HepG2 (cell line): Measurements from ENCODE around the gene PPHLN1. TPM values are rescaled to one million over a fixed set of nuclear protein-coding genes. Genes with fewer than 3 reads are reported as not detected.

Experiments used
- ATAC-seq: fragments of 200-7000 bp; cut with Tn5 transposase; 3 replicates; pipeline ENCODE4 v1.9.1; 2020; ENCODE audit warnings: mild to moderate bottlenecking, moderate library complexity
- Bru-seq: library from RNA; stranded (reverse); fragments of 400-500 nt; gene quantifications from one replicate; lab custom pipeline; 2021; lab: Mats Ljungman, UMichigan
- BruChase-seq, 2 experiments: library from RNA; stranded (reverse); fragments of 400-500 nt; gene quantifications; one replicate each; lab custom pipeline; 2021; lab: Mats Ljungman, UMichigan
- BruUV-seq: library from RNA; stranded (reverse); fragments of 400-500 nt; replicated peaks from 2 replicates; lab custom pipeline; 2021; lab: Mats Ljungman, UMichigan
- CTCF ChIA-PET: fragments of 300-600 bp; formaldehyde crosslinking; extraction: SDS; loops from one replicate; lab custom pipeline; 2021; ENCODE audit warnings: low total read pairs, inconsistent platforms, low intra/inter-chr PET ratio; lab: Yijun Ruan, JAX
- POLR2A ChIA-PET: fragments of 350-600 bp; sonication (Branson Sonifier 250); formaldehyde crosslinking; loops from one replicate; lab custom pipeline; 2020; ENCODE audit warnings: antibody characterized with exemption, inconsistent platforms; lab: Yijun Ruan, JAX
- DNase-seq: peaks from one replicate; pipeline ENCODE4 v3.0.0-alpha.2; 2015; ENCODE audit warnings: low spot score
- FAIRE-seq: peaks from 3 replicates; lab custom pipeline; 2011; peaks lifted over from hg19 to GRCh38; lab: Jason Lieb, UNC
- H2AFZ ChIP-seq: one replicate; pipeline ENCODE4 v1.6.1; 2011; ENCODE audit warnings: low read length, inconsistent platforms
- H3K27ac ChIP-seq: fragments of 300-600 bp; 3 replicates; pipeline ENCODE4 v1.8.0; 2011; ENCODE audit warnings: mixed run types, mild to moderate bottlenecking, mixed read lengths, low read length, inconsistent platforms; ENCODE audit not compliant: insufficient read depth; ENCODE audit errors: extremely low read length
- H3K27me3 ChIP-seq, 2 experiments: fragments of 200-600 bp in 1 of 2; 2 replicates in 1 of 2; 3 replicates in 1 of 2; pipeline versions ENCODE4 v1.6.0 to v1.8.0; 2011; ENCODE audit warnings: low read length in 2 of 2, mild to moderate bottlenecking in 2 of 2, moderate library complexity in 2 of 2, inconsistent platforms in 1 of 2; ENCODE audit not compliant: insufficient read depth in 2 of 2, control insufficient read depth in 1 of 2
- H3K36me3 ChIP-seq, 2 experiments: fragments of 200-600 bp in 1 of 2; replicated peaks in 1 of 2; 2 replicates in 1 of 2; 3 replicates in 1 of 2; pipeline versions ENCODE4 v1.5.1 to v1.8.0; 2011; ENCODE audit warnings: low read length in 2 of 2, inconsistent platforms in 1 of 2; ENCODE audit not compliant: insufficient read depth in 2 of 2, control insufficient read depth in 1 of 2
- H3K4me1 ChIP-seq: 2 replicates; pipeline ENCODE4 v1.5.1; 2012; ENCODE audit warnings: low read length, inconsistent platforms; ENCODE audit not compliant: insufficient read depth
- H3K4me2 ChIP-seq: 2 replicates; pipeline ENCODE4 v1.6.0; 2011; ENCODE audit warnings: low read depth, low read length, inconsistent platforms
- H3K4me3 ChIP-seq, 3 experiments: fragments of 200-600 bp in 1 of 3; sonication (generic), shearing (Covaris generic) in 1 of 3; replicated peaks in 1 of 3; 2 replicates each; pipeline ENCODE4 v1.5.1; 2011 to 2016; ENCODE audit warnings: low read length in 3 of 3, inconsistent platforms in 2 of 3, low read depth in 2 of 3, mild to moderate bottlenecking in 2 of 3, control low read depth in 1 of 3, mixed read lengths in 1 of 3; ENCODE audit not compliant: insufficient read depth in 1 of 3
- H3K79me2 ChIP-seq: one replicate; pipeline ENCODE4 v1.6.1; 2011; ENCODE audit warnings: low read length, inconsistent platforms; ENCODE audit not compliant: insufficient read depth
- H3K9ac ChIP-seq: 2 replicates; pipeline ENCODE4 v1.6.0; 2011; ENCODE audit warnings: mild to moderate bottlenecking, low read depth, low read length, inconsistent platforms; ENCODE audit not compliant: insufficient read depth
- H3K9me3 ChIP-seq: 2 replicates; pipeline ENCODE4 v1.5.1; 2012; ENCODE audit warnings: mild to moderate bottlenecking, low read length
- H4K20me1 ChIP-seq: 2 replicates; pipeline ENCODE4 v1.6.0; 2011; ENCODE audit warnings: inconsistent platforms, mild to moderate bottlenecking, low read length, moderate library complexity; ENCODE audit not compliant: insufficient read depth
- CBX5 ChIP-seq: sonication (generic); formaldehyde crosslinking; IDR thresholded peaks from 2 replicates; pipeline ENCODE4 v1.4.0; 2020; ENCODE audit warnings: missing genetic modification reagents, borderline replicate concordance
- KDM5A ChIP-seq: fragments of 200-600 bp; sonication (generic); IDR thresholded peaks from 2 replicates; pipeline ENCODE4 v1.7.0; 2018; ENCODE audit warnings: antibody characterized with exemption, mild to moderate bottlenecking, low read length, borderline replicate concordance
- KLF13 ChIP-seq: sonication (generic); formaldehyde crosslinking; IDR thresholded peaks from 2 replicates; pipeline ENCODE4 v1.4.0; 2020; ENCODE audit warnings: mild to moderate bottlenecking, missing genetic modification reagents
- MBNL3 ChIP-seq: fragments of 250-450 bp; sonication (Bioruptor Pico); conservative IDR thresholded peaks from 2 replicates; pipeline ENCODE4 v1.8.0; 2022; ENCODE audit warnings: mild to moderate bottlenecking, inconsistent platforms
- POLR2AphosphoS5 ChIP-seq: IDR thresholded peaks from 2 replicates; pipeline ENCODE4 v1.6.1; 2012; ENCODE audit warnings: low read depth, low read length
- TEAD2 ChIP-seq: sonication (generic); formaldehyde crosslinking; IDR thresholded peaks from 2 replicates; pipeline ENCODE4 v1.9.0; 2021; ENCODE audit warnings: missing genetic modification reagents
- ZNF253 ChIP-seq: sonication (generic); formaldehyde crosslinking; IDR thresholded peaks from 2 replicates; pipeline ENCODE4 v1.8.0; 2022; ENCODE audit warnings: mild to moderate bottlenecking, missing genetic modification reagents, borderline replicate concordance
- ZNF570 ChIP-seq: sonication (generic); formaldehyde crosslinking; IDR thresholded peaks from 2 replicates; pipeline ENCODE4 v1.4.0; 2020; ENCODE audit warnings: mild to moderate bottlenecking, missing genetic modification reagents, borderline replicate concordance
- WGBS: methylation state at CpG from one replicate; pipeline ENCODE4 v1.1.6; 2017; ENCODE audit warnings: low lambda C conversion rate; 5-methylcytosine and 5-hydroxymethylcytosine counted together
- in situ Hi-C: cut with HindIII; loops from 2 replicates; pipeline ENCODE4 v1.10.0; 2017; ENCODE audit warnings: low pct_unique_long_range_greater_than_20kb; ENCODE audit not compliant: extremely low pct_ligation_motif_present
- intact Hi-C: fragments of 100-400 bp; cut with micrococcal nuclease; formaldehyde crosslinking; loops from one replicate; pipeline ENCODE4 v1.10.0; 2022; ENCODE audit not compliant: unreplicated experiment
- long read RNA-seq, 2 experiments: library from RNA in 1 of 2; library from polyadenylated mRNA in 1 of 2; stranded (forward) in 1 of 2; unstranded in 1 of 2; transcript quantifications; one replicate each; pipeline ENCODE4 v2.0.0, GENCODE V29; 2019 to 2022
- polyA minus RNA-seq, 3 experiments: library from RNA; depleted of rRNA, polyadenylated mRNA; stranded (reverse); fragments of >200 nt; gene quantifications; 2 replicates each; pipeline ENCODE4 v1.2.3, GENCODE V29; 2011; ENCODE audit warnings: low replicate concordance in 1 of 3
- polyA plus RNA-seq, 8 experiments: library from polyadenylated mRNA; depleted of rRNA in 3 of 8; stranded (reverse) in 7 of 8; unstranded in 1 of 8; fragments of >200 nt; fragmentation: Illumina TruSeq in 4 of 8; extraction: Trizol in 4 of 8; gene quantifications; 2 replicates each; pipeline versions ENCODE4 v1.2.1 to v1.2.3, GENCODE V29; 2011 to 2016; ENCODE audit warnings: low read depth in 4 of 8, missing spikeins in 1 of 8, mixed read lengths in 1 of 8; ENCODE audit not compliant: insufficient read depth in 1 of 8
- total RNA-seq, 5 experiments: library from RNA; depleted of rRNA; stranded (reverse); fragments of >200 nt; fragmentation: Illumina TruSeq; extraction: Trizol; gene quantifications; 2 replicates each; pipeline ENCODE4 v1.2.3, GENCODE V29; 2016; ENCODE audit warnings: low read depth in 1 of 5
- TF ChIP-seq, protein P1 (sequence below): sonication (generic); formaldehyde crosslinking; conservative IDR thresholded peaks from 2 replicates; pipeline ENCODE4 v1.5.0; 2020; ENCODE audit warnings: missing genetic modification reagents
- TF ChIP-seq, protein P2 (sequence below): sonication (generic); formaldehyde crosslinking; IDR thresholded peaks from 2 replicates; pipeline ENCODE4 v1.8.0; 2022; ENCODE audit warnings: mild to moderate bottlenecking, missing genetic modification reagents

Gene PPHLN1, protein sequence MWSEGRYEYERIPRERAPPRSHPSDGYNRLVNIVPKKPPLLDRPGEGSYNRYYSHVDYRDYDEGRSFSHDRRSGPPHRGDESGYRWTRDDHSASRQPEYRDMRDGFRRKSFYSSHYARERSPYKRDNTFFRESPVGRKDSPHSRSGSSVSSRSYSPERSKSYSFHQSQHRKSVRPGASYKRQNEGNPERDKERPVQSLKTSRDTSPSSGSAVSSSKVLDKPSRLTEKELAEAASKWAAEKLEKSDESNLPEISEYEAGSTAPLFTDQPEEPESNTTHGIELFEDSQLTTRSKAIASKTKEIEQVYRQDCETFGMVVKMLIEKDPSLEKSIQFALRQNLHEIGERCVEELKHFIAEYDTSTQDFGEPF
- total RNA-seq (2016; rRNA removed; fragmentation: Illumina TruSeq; extraction: Trizol) (66.0 and 84.1 TPM in 2 replicates), polyA plus RNA-seq (2011; rRNA removed) (34.7 and 43.4 TPM in 2 replicates), polyA minus RNA-seq (2011; rRNA and poly(A)+ RNA removed; ENCODE audit: low replicate concordance) (11.0 and 27.5 TPM in 2 replicates), Bru-seq, nascent RNA (percentile 73 among the genes with signal in this experiment), BruChase-seq, experiment 1, labeled RNA remaining after a 6-hour chase (percentile 69 among the genes with signal in this experiment), BruChase-seq, experiment 2, labeled RNA remaining after a 2-hour chase (percentile 65 among the genes with signal in this experiment)
- 30.8 and 34.8 TPM in 2 replicates for total RNA-seq (2016; cell fraction: cytosol; rRNA removed; fragmentation: Illumina TruSeq; extraction: Trizol; ENCODE audit: low read depth)
- 67.4 and 90.9 TPM in 2 replicates for total RNA-seq (2016; cell fraction: insoluble cytoplasmic fraction; rRNA removed; fragmentation: Illumina TruSeq; extraction: Trizol)
- total RNA-seq (2016; cell fraction: membrane; rRNA removed; fragmentation: Illumina TruSeq; extraction: Trizol) = 19.0 and 24.2 TPM in 2 replicates
- total RNA-seq (2016; cell fraction: nucleus; rRNA removed; fragmentation: Illumina TruSeq; extraction: Trizol) = 50.4 and 54.3 TPM in 2 replicates
- polyA plus RNA-seq (2011; cell fraction: cytosol; rRNA removed) = 16.1 and 24.0 TPM in 2 replicates
- polyA plus RNA-seq (2011; cell fraction: nucleus; rRNA removed) = 40.6 and 51.5 TPM in 2 replicates
- 32.0 and 46.1 TPM in 2 replicates for polyA plus RNA-seq (2012)
- 3.3 and 3.6 TPM in 2 replicates for polyA plus RNA-seq (2016; cell fraction: cytosol; fragmentation: Illumina TruSeq; extraction: Trizol; ENCODE audit: low read depth)
- 82.9 and 84.4 TPM in 2 replicates for polyA plus RNA-seq (2016; cell fraction: insoluble cytoplasmic fraction; fragmentation: Illumina TruSeq; extraction: Trizol; ENCODE audit: low read depth)
- 7.7 and 8.9 TPM in 2 replicates for polyA plus RNA-seq (2016; cell fraction: membrane; fragmentation: Illumina TruSeq; extraction: Trizol; ENCODE audit: low read depth)
- 65.4 and 67.6 TPM in 2 replicates for polyA plus RNA-seq (2016; cell fraction: nucleus; fragmentation: Illumina TruSeq; extraction: Trizol; ENCODE audit: insufficient read depth, low read depth)
- 18.3 and 19.3 TPM in 2 replicates for polyA minus RNA-seq (2011; cell fraction: cytosol; rRNA and poly(A)+ RNA removed)
- polyA minus RNA-seq (2011; cell fraction: nucleus; rRNA and poly(A)+ RNA removed) = 102 and 120 TPM in 2 replicates
- long read RNA-seq, experiment 1, transcript PPHLN1-208 (9 exons, 1,583 nt) = minor isoform, 5 of 36 reads
- long read RNA-seq, experiment 1, transcript PPHLN1-204 (10 exons, 1,643 nt) = major isoform, 9 of 36 reads
- long read RNA-seq, experiment 1, partial matches to known transcripts = 12 of 36 reads
- long read RNA-seq, experiment 1, other reads (novel, unspliced or antisense) = 6 of 36 reads
- long read RNA-seq, experiment 2, full-length matches to known transcripts = 22 of 52 reads
- long read RNA-seq, experiment 2, partial matches to known transcripts = 17 of 52 reads
- long read RNA-seq, experiment 2, other reads (novel, unspliced or antisense) = 13 of 52 reads

- peak within 1 kb of the TSS; percentile 88 for H3K27ac ChIP-seq
- ATAC-seq (peak; percentile 97), FAIRE-seq (peak; percentile 18), DNase-seq (peak; percentile 83)
- H3K9me3 ChIP-seq = no peaks in the 10 kb centered on the region
- 0% methylated on average over 17 of the region's 55 CpGs for WGBS
- H3K9ac ChIP-seq = peak within 1 kb of the TSS; percentile 92
- BruUV-seq = TSS peak; percentile 77
- 0 out of 5 replicates have a peak, but pooled peaks cover 0 to 4% of the 10 kb centered on the region in 2 experiments for H3K36me3 ChIP-seq
- H3K27me3 ChIP-seq = peaks cover 0 to 3% of the 10 kb centered on the region in 2 experiments; a peak in 1 of 5 replicates
- H2AFZ ChIP-seq = peak within 1 kb of the TSS; percentile 60
- intact Hi-C loops (loop anchor here (1.0 kb wide), 1 partner anchor 89 kb away; no protein-coding TSS in a partner anchor), in situ Hi-C loops (loop anchor here (5.0 kb wide), 1 partner anchor 194 kb away; no protein-coding TSS in a partner anchor)
- H4K20me1 ChIP-seq = peaks cover 2% of the 10 kb centered on the region; the same call in 1 of the 2 replicates
- H3K4me2 ChIP-seq = peak within 1 kb of the TSS; percentile 97
- POLR2A ChIA-PET = interaction anchor here (0.6 kb wide), 1 partner anchor 178 kb away, joined by 3 read pairs; no protein-coding TSS in a partner anchor
- H3K4me3 ChIP-seq = peak within 1 kb of the TSS; percentile 81 to 98 (median 92)
- CTCF ChIA-PET = no interaction called here
- H3K79me2 ChIP-seq = peaks cover 53% of the 10 kb centered on the region
- peaks cover 51% of the 10 kb centered on the region for H3K4me1 ChIP-seq
- TF ChIP-seq CBX5 (CRISPR knock-in tag) (no peak; the same call in 1 of the 2 replicates), ZNF570 (CRISPR knock-in tag) (no peak), MBNL3 (CRISPR knock-in tag) (no peak), ZNF253 (CRISPR knock-in tag) (0 out of 2 replicates have a peak, but pooled peaks have one; percentile 33), POLR2AphosphoS5 (peak; percentile 83), TEAD2 (CRISPR knock-in tag) (0 out of 2 replicates have a peak, but pooled peaks have one; percentile 46), KDM5A (peak; percentile 88), KLF13 (CRISPR knock-in tag) (no peak)
- TF ChIP-seq, protein P1, sequence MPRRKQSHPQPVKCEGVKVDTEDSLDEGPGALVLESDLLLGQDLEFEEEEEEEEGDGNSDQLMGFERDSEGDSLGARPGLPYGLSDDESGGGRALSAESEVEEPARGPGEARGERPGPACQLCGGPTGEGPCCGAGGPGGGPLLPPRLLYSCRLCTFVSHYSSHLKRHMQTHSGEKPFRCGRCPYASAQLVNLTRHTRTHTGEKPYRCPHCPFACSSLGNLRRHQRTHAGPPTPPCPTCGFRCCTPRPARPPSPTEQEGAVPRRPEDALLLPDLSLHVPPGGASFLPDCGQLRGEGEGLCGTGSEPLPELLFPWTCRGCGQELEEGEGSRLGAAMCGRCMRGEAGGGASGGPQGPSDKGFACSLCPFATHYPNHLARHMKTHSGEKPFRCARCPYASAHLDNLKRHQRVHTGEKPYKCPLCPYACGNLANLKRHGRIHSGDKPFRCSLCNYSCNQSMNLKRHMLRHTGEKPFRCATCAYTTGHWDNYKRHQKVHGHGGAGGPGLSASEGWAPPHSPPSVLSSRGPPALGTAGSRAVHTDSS (CRISPR knock-in tag) = no peak
- TF ChIP-seq, protein P2, sequence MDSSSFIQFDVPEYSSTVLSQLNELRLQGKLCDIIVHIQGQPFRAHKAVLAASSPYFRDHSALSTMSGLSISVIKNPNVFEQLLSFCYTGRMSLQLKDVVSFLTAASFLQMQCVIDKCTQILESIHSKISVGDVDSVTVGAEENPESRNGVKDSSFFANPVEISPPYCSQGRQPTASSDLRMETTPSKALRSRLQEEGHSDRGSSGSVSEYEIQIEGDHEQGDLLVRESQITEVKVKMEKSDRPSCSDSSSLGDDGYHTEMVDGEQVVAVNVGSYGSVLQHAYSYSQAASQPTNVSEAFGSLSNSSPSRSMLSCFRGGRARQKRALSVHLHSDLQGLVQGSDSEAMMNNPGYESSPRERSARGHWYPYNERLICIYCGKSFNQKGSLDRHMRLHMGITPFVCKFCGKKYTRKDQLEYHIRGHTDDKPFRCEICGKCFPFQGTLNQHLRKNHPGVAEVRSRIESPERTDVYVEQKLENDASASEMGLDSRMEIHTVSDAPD = no peak
Measured at GRCh38 chr12:42325653-42326474, at the start of gene PPHLN1, which contains the start of gene ZCRB1. PPHLN1 (plus strand) TSS chr12:42326167; CDS start chr12:42335903, 9,736 bp downstream. ZCRB1 (minus strand) TSS chr12:42326094; CDS start chr12:42324102, 1,992 bp downstream.
